Keratinocyte (primary cell): ENCODE data around the gene CAPN15.

Experiments used
- EZH2 ChIP-seq: IDR thresholded peaks from one replicate; pipeline ENCODE4 v1.6.1; 2012; ENCODE audit warnings: inconsistent platforms, mild to moderate bottlenecking, low read length, moderate library complexity
- TF ChIP-seq, protein P1 (sequence below), 3 experiments: IDR thresholded peaks in 1 of 3; conservative IDR thresholded peaks in 1 of 3; optimal IDR thresholded peaks in 1 of 3; 2 replicates in 2 of 3; 3 replicates in 1 of 3; pipeline versions ENCODE3 to v1.5.1; 2011; ENCODE audit warnings: low read length in 3 of 3, mild to moderate bottlenecking in 3 of 3, moderate library complexity in 2 of 3, control low read depth in 1 of 3, inconsistent platforms in 1 of 3; ENCODE audit not compliant: insufficient read depth in 2 of 3; ENCODE audit errors: extremely low read depth in 1 of 3

DNA sequence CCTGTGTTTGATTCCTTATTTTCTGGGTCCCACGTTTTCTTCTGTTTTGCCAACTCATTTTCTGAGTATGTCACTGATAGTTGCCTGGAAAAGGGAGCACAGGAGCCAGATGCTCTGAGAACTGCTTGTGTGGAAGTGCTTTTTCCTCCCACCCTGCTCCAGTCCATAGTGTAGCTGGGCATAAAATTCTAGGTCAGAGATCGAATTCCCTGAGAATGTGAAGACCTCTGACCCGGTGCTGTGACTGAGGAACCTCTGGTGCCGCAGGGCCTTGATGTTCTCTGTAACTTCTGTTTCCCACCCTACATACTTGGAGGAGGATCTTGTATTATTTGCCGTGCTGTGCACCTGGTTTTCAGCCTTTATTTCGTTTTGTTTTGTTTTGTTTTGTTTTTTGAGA is 19.5 kb upstream of the CAPN15 start:
- TF ChIP-seq EZH2, result no peak
- TF ChIP-seq, protein P1, sequence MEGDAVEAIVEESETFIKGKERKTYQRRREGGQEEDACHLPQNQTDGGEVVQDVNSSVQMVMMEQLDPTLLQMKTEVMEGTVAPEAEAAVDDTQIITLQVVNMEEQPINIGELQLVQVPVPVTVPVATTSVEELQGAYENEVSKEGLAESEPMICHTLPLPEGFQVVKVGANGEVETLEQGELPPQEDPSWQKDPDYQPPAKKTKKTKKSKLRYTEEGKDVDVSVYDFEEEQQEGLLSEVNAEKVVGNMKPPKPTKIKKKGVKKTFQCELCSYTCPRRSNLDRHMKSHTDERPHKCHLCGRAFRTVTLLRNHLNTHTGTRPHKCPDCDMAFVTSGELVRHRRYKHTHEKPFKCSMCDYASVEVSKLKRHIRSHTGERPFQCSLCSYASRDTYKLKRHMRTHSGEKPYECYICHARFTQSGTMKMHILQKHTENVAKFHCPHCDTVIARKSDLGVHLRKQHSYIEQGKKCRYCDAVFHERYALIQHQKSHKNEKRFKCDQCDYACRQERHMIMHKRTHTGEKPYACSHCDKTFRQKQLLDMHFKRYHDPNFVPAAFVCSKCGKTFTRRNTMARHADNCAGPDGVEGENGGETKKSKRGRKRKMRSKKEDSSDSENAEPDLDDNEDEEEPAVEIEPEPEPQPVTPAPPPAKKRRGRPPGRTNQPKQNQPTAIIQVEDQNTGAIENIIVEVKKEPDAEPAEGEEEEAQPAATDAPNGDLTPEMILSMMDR (optimal IDR thresholded peaks at IDR 0.05 in 1 of 3, IDR thresholded peaks at IDR 0.05 in 1 of 3, conservative IDR thresholded peaks at IDR 0.05 in 1 of 3; ENCODE audit: extremely low read depth in 1 of 3, insufficient read depth in 2 of 3, low read length in 3 of 3), result no peak
